Measurements from ENCODE around the gene FRMD8.

GRCh38 chr11:65429724-65430405 lies 43.4 kb downstream of the FRMD8 start:
- TF ChIP-seq CTCF (IDR thresholded peaks at IDR 0.05; ENCODE audit: poor library complexity, severe bottlenecking), result no peak
- TF ChIP-seq POLR2AphosphoS5 (IDR thresholded peaks at IDR 0.05), result no peak
- TF ChIP-seq EZH2 (IDR thresholded peaks at IDR 0.05; ENCODE audit: borderline replicate concordance, insufficient read depth, low read length, poor library complexity, severe bottlenecking), result no peak
- no peak for TF ChIP-seq TAF1 (IDR thresholded peaks at IDR 0.05; ENCODE audit: low read depth)
- no peak for TF ChIP-seq RAD21 (conservative IDR thresholded peaks at IDR 0.05)

Measured in neural cell (in vitro differentiated cells).